HEK293T (cell line): ENCODE data around the gene SYNPO2.

Experiments
- BHLHE40 ChIP-seq: fragments of 450-650 bp; IDR thresholded peaks from 2 replicates; pipeline ENCODE4 v1.6.1; 2016; ENCODE audit warnings: mild to moderate bottlenecking, moderate library complexity, borderline replicate concordance
- CTBP1 ChIP-seq: fragments of 450-650 bp; IDR thresholded peaks from 2 replicates; pipeline ENCODE4 v1.6.1; 2016; ENCODE audit warnings: borderline replicate concordance
- FOXA1 ChIP-seq: fragments of 450-650 bp; IDR thresholded peaks from 2 replicates; pipeline ENCODE4 v1.6.1; 2016; ENCODE audit warnings: mild to moderate bottlenecking
- FOXK2 ChIP-seq: fragments of 450-650 bp; IDR thresholded peaks from 2 replicates; pipeline ENCODE4 v1.6.1; 2016; ENCODE audit warnings: mild to moderate bottlenecking
- FOXM1 ChIP-seq: fragments of 450-650 bp; IDR thresholded peaks from 2 replicates; pipeline ENCODE4 v1.6.1; 2017; ENCODE audit warnings: mild to moderate bottlenecking, borderline replicate concordance
- SUZ12 ChIP-seq: fragments of 450-650 bp; IDR thresholded peaks from 2 replicates; pipeline ENCODE4 v1.6.1; 2016; ENCODE audit warnings: mild to moderate bottlenecking
- ZNF384 ChIP-seq: fragments of 450-650 bp; IDR thresholded peaks from 2 replicates; pipeline ENCODE4 v1.6.1; 2016

DNA sequence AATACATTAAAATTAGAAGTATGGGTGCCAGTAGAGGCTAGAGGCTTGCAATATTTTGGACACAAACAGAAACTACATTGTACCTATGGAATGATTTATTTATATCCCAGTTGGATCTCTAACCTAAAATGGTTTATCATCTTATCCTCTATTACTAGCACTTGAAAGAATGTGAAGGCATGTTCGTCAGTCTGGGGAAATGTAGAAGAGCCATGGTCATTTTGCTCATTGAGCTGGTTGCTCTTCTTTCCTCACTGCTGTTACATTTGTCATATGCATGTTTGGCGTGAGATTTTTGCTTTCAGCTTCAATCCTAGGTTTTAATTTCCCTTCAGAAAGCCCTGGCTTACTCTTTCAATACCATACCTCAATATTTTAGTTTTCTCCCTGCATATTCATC is 164.6 kb downstream of the SYNPO2 start:
- no peak for TF ChIP-seq FOXM1
- no peak for TF ChIP-seq BHLHE40
- TF ChIP-seq CTBP1, result no peak
- TF ChIP-seq FOXA1, result no peak
- TF ChIP-seq FOXK2, result no peak
- no peak for TF ChIP-seq ZNF384
- TF ChIP-seq SUZ12, result no peak
